ENCODE data around the gene MRC2.

- TF ChIP-seq, protein P1, sequence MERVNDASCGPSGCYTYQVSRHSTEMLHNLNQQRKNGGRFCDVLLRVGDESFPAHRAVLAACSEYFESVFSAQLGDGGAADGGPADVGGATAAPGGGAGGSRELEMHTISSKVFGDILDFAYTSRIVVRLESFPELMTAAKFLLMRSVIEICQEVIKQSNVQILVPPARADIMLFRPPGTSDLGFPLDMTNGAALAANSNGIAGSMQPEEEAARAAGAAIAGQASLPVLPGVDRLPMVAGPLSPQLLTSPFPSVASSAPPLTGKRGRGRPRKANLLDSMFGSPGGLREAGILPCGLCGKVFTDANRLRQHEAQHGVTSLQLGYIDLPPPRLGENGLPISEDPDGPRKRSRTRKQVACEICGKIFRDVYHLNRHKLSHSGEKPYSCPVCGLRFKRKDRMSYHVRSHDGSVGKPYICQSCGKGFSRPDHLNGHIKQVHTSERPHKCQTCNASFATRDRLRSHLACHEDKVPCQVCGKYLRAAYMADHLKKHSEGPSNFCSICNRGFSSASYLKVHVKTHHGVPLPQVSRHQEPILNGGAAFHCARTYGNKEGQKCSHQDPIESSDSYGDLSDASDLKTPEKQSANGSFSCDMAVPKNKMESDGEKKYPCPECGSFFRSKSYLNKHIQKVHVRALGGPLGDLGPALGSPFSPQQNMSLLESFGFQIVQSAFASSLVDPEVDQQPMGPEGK (CRISPR knock-in tag; IDR thresholded peaks at IDR 0.05; ENCODE audit: borderline replicate concordance): no peak
- TF ChIP-seq ZNF565 (CRISPR knock-in tag; conservative IDR thresholded peaks at IDR 0.05; ENCODE audit: low read depth) (no peak), OSR1 (CRISPR knock-in tag; IDR thresholded peaks at IDR 0.05) (no peak), ZC3H10 (CRISPR knock-in tag; IDR thresholded peaks at IDR 0.05) (no peak), ARNTL (CRISPR knock-in tag; IDR thresholded peaks at IDR 0.05; ENCODE audit: borderline replicate concordance, low read depth) (no peak)
Measured at GRCh38 chr17:62588109-62588508, 39.4 kb upstream of the MRC2 start.

All from SK-N-SH treated with all-trans-retinoic acid at 6 μM for 48 hours (cell line).